Measurements from ENCODE around the gene SSMEM1.

The SSMEM1 gene

GRCh38 chr7:130258494-130259078, 50.9 kb downstream of the SSMEM1 start:
- DNase-seq (no peak), ATAC-seq (no peak)
- H3K27ac Mint-ChIP-seq = no peak overlapping the region
- H3K27me3 Mint-ChIP-seq = no peaks in the 10 kb centered on the region
- no peak overlapping the region for H3K4me3 Mint-ChIP-seq
- H3K9me3 Mint-ChIP-seq = peaks cover 6 to 7% of the 10 kb centered on the region in 2 donors
- peaks cover 5% of the 10 kb centered on the region for H3K4me1 Mint-ChIP-seq

- Mint-ChIP-seq H3K4me1 (peaks cover 5% of the 10 kb centered on the region), H3K27ac (peak overlapping the region in 1 of 2 donors; percentile 59), H3K4me3 (no peak overlapping the region), H3K27me3 (no peaks in the 10 kb centered on the region), H3K9me3 (no peaks in the 10 kb centered on the region)
- ATAC-seq (no peak), DNase-seq (no peak)
Measured at GRCh38 chr7:130262448-130262847, 54.8 kb downstream of the SSMEM1 start.

GRCh38 chr7:130263130-130263529, 55.5 kb downstream of the SSMEM1 start:
- ATAC-seq (no peak), DNase-seq (no peak)
- Mint-ChIP-seq H3K9me3 (no peaks in the 10 kb centered on the region), H3K27me3 (no peaks in the 10 kb centered on the region), H3K27ac (no peak overlapping the region), H3K4me1 (peaks cover 10% of the 10 kb centered on the region), H3K4me3 (no peak overlapping the region)
